Mesenchymal stem cell (in vitro differentiated cells and primary cell): ENCODE measurements around the gene SUGCT.
A peak's percentile ranks its signal among the peaks of the same experiment; 100 is the strongest.

ENCODE experiments used
- DNase-seq: peaks from one replicate; pipeline ENCODE4 v3.0.0-alpha.2; 2013
- H2AFZ ChIP-seq: one replicate; pipeline ENCODE4 v1.6.1; 2013; ENCODE audit warnings: low read depth, mild to moderate bottlenecking, control low read depth, inconsistent platforms, low read length, moderate library complexity
- H2AK5ac ChIP-seq: 2 replicates; pipeline ENCODE4 v1.6.1; 2013; ENCODE audit warnings: low read length, moderate library complexity, mild to moderate bottlenecking, inconsistent platforms; ENCODE audit not compliant: severe bottlenecking
- H2BK120ac ChIP-seq: one replicate; pipeline ENCODE4 v1.6.1; 2013; ENCODE audit warnings: low read depth, mild to moderate bottlenecking, inconsistent platforms, low read length, moderate library complexity
- H2BK12ac ChIP-seq, 2 experiments: one replicate each; pipeline ENCODE4 v1.6.1; 2013; ENCODE audit warnings: inconsistent platforms in 2 of 2, low read length in 2 of 2, mild to moderate bottlenecking in 2 of 2, moderate library complexity in 2 of 2, control low read depth in 1 of 2
- H2BK15ac ChIP-seq: one replicate; pipeline ENCODE4 v1.6.1; 2013; ENCODE audit warnings: mild to moderate bottlenecking, low read depth, inconsistent platforms; ENCODE audit not compliant: poor library complexity, severe bottlenecking
- H2BK5ac ChIP-seq: 2 replicates; pipeline ENCODE4 v1.6.1; 2013; ENCODE audit warnings: low read depth, mild to moderate bottlenecking, low read length, control low read depth, inconsistent platforms; ENCODE audit not compliant: poor library complexity, severe bottlenecking
- H3K14ac ChIP-seq, 2 experiments: one replicate each; pipeline ENCODE4 v1.6.1; 2013; ENCODE audit warnings: inconsistent platforms in 2 of 2, low read length in 2 of 2, control low read depth in 1 of 2, mild to moderate bottlenecking in 1 of 2, moderate library complexity in 1 of 2
- H3K18ac ChIP-seq, 2 experiments: one replicate each; pipeline ENCODE4 v1.6.1; 2013; ENCODE audit warnings: inconsistent platforms in 2 of 2, low read length in 2 of 2, control low read depth in 1 of 2, low read depth in 1 of 2, mild to moderate bottlenecking in 1 of 2
- H3K23ac ChIP-seq, 2 experiments: one replicate each; pipeline ENCODE4 v1.6.1; 2013; ENCODE audit warnings: inconsistent platforms in 2 of 2, low read length in 2 of 2, mild to moderate bottlenecking in 2 of 2, moderate library complexity in 2 of 2, control low read depth in 1 of 2
- H3K27ac ChIP-seq: 2 replicates; pipeline ENCODE4 v1.5.1; 2013; ENCODE audit warnings: mild to moderate bottlenecking, moderate library complexity, low read length, control low read depth, inconsistent platforms; ENCODE audit not compliant: poor library complexity, severe bottlenecking
- H3K27me3 ChIP-seq, 2 experiments: 2 replicates each; pipeline versions ENCODE4 v1.6.1 to v1.7.0; 2013; ENCODE audit warnings: low read length in 2 of 2, mild to moderate bottlenecking in 2 of 2, moderate library complexity in 2 of 2, control low read depth in 1 of 2, inconsistent platforms in 1 of 2; ENCODE audit not compliant: control insufficient read depth in 1 of 2, insufficient read depth in 1 of 2
- H3K36me3 ChIP-seq, 2 experiments: 2 replicates each; pipeline versions ENCODE4 v1.6.1 to v1.7.0; 2013; ENCODE audit warnings: low read length in 2 of 2, control low read depth in 1 of 2, inconsistent platforms in 1 of 2, low read depth in 1 of 2, mild to moderate bottlenecking in 1 of 2; ENCODE audit not compliant: insufficient read depth in 2 of 2, control insufficient read depth in 1 of 2
- H3K4ac ChIP-seq, 2 experiments: one replicate each; pipeline ENCODE4 v1.6.1; 2013; ENCODE audit warnings: inconsistent platforms in 2 of 2, low read length in 2 of 2, mild to moderate bottlenecking in 2 of 2, moderate library complexity in 2 of 2, control low read depth in 1 of 2, low read depth in 1 of 2
- H3K4me1 ChIP-seq: 2 replicates; pipeline ENCODE4 v1.6.1; 2013; ENCODE audit warnings: low read depth, low read length, control low read depth; ENCODE audit not compliant: control insufficient read depth, insufficient read depth
- H3K4me2 ChIP-seq: 2 replicates; pipeline ENCODE4 v1.6.1; 2013; ENCODE audit warnings: low read length, mild to moderate bottlenecking, inconsistent platforms; ENCODE audit not compliant: poor library complexity, severe bottlenecking
- H3K4me3 ChIP-seq, 2 experiments: 2 replicates each; pipeline versions ENCODE4 v1.5.1 to v1.7.0; 2013; ENCODE audit warnings: low read length in 2 of 2, mild to moderate bottlenecking in 2 of 2, control low read depth in 1 of 2, low read depth in 1 of 2; ENCODE audit not compliant: insufficient read depth in 1 of 2
- H3K79me1 ChIP-seq: replicated peaks from 2 replicates; pipeline ENCODE4 v1.6.1; 2013; ENCODE audit warnings: mild to moderate bottlenecking, control low read depth, low read length, inconsistent platforms; ENCODE audit not compliant: poor library complexity, severe bottlenecking
- H3K9ac ChIP-seq: 2 replicates; pipeline ENCODE4 v1.7.0; 2013; ENCODE audit warnings: mild to moderate bottlenecking, low read length, moderate library complexity
- H3K9me3 ChIP-seq: 2 replicates; pipeline ENCODE4 v1.7.0; 2013; ENCODE audit warnings: mild to moderate bottlenecking, low read length; ENCODE audit not compliant: control insufficient read depth
- H4K8ac ChIP-seq: one replicate; pipeline ENCODE4 v1.6.1; 2013; ENCODE audit warnings: inconsistent platforms, mild to moderate bottlenecking, low read length, moderate library complexity
- H4K91ac ChIP-seq: one replicate; pipeline ENCODE4 v1.6.1; 2013; ENCODE audit warnings: mild to moderate bottlenecking, low read length, inconsistent platforms
- WGBS: methylation state at CpG from one replicate; pipeline ENCODE4 v1.1.7; 2013; ENCODE audit warnings: mixed read lengths; 5-methylcytosine and 5-hydroxymethylcytosine counted together

The SUGCT gene

GRCh38 chr7:40177071-40177470 is 42.3 kb downstream of the SUGCT start:
- Histone ChIP-seq H3K18ac (no peak overlapping the region), H3K4me2 (no peak overlapping the region), H3K79me1 (peaks cover 3% of the 10 kb centered on the region), H3K4me3 (no peak overlapping the region), H2BK120ac (no peak overlapping the region), H4K91ac (no peak overlapping the region), H2BK5ac (no peak overlapping the region), H3K9ac (no peak overlapping the region), H4K8ac (no peak overlapping the region), H3K4ac (no peak overlapping the region), H2AK5ac (no peak overlapping the region), H3K4me1 (no peaks in the 10 kb centered on the region), H3K27me3 (no peaks in the 10 kb centered on the region), H3K9me3 (no peaks in the 10 kb centered on the region), H2BK15ac (no peak overlapping the region), H3K36me3 (peaks cover 0 to 3% of the 10 kb centered on the region in 2 experiments), H2AFZ (no peak overlapping the region), H2BK12ac (no peak overlapping the region), H3K23ac (no peak overlapping the region), H3K14ac (no peak overlapping the region), H3K27ac (no peak overlapping the region)
- 56% methylated on average over 1 of the region's 5 CpGs for WGBS
- DNase-seq: no peak

GRCh38 chr7:40182452-40182851 is 47.6 kb downstream of the SUGCT start:
- no peak overlapping the region for H3K23ac ChIP-seq
- no peak overlapping the region for H2AK5ac ChIP-seq
- no peak overlapping the region for H3K4me2 ChIP-seq
- no peak overlapping the region for H3K4ac ChIP-seq
- 100% methylated on average over 3 of the region's 4 CpGs for WGBS
- H3K4me3 ChIP-seq: no peak overlapping the region
- H3K79me1 ChIP-seq: no peaks in the 10 kb centered on the region
- H2AFZ ChIP-seq: no peak overlapping the region
- H3K9me3 ChIP-seq: no peaks in the 10 kb centered on the region
- H2BK12ac ChIP-seq: no peak overlapping the region
- no peak overlapping the region for H2BK5ac ChIP-seq
- peaks cover 0 to 3% of the 10 kb centered on the region in 2 experiments for H3K36me3 ChIP-seq
- no peak overlapping the region for H2BK120ac ChIP-seq
- no peak overlapping the region for H3K9ac ChIP-seq
- no peaks in the 10 kb centered on the region for H3K4me1 ChIP-seq
- H4K91ac ChIP-seq: no peak overlapping the region
- H3K14ac ChIP-seq: no peak overlapping the region
- H3K27ac ChIP-seq: no peak overlapping the region
- no peaks in the 10 kb centered on the region for H3K27me3 ChIP-seq
- H3K18ac ChIP-seq: no peak overlapping the region
- DNase-seq: no peak
- H4K8ac ChIP-seq: no peak overlapping the region
- H2BK15ac ChIP-seq: no peak overlapping the region

- H3K23ac ChIP-seq: no peak overlapping the region
- no peak overlapping the region for H3K4ac ChIP-seq
- H2BK5ac ChIP-seq: no peak overlapping the region
- H3K27ac ChIP-seq: no peak overlapping the region
- H3K9ac ChIP-seq: no peak overlapping the region
- no peaks in the 10 kb centered on the region for H3K9me3 ChIP-seq
- no peak overlapping the region for H2BK15ac ChIP-seq
- no peak overlapping the region for H3K14ac ChIP-seq
- H2BK12ac ChIP-seq: no peak overlapping the region
- no peaks in the 10 kb centered on the region for H3K79me1 ChIP-seq
- no peak overlapping the region for H2AK5ac ChIP-seq
- WGBS: 82% methylated on average over 1 of the region's 1 CpG
- H4K91ac ChIP-seq: no peak overlapping the region
- no peak overlapping the region for H3K4me3 ChIP-seq
- H4K8ac ChIP-seq: no peak overlapping the region
- DNase-seq: no peak
- H3K36me3 ChIP-seq: peaks cover 0 to 3% of the 10 kb centered on the region in 2 experiments
- H2AFZ ChIP-seq: no peak overlapping the region
- no peaks in the 10 kb centered on the region for H3K27me3 ChIP-seq
- H3K4me2 ChIP-seq: no peak overlapping the region
- no peak overlapping the region for H3K18ac ChIP-seq
- no peaks in the 10 kb centered on the region for H3K4me1 ChIP-seq
- no peak overlapping the region for H2BK120ac ChIP-seq
Observed at GRCh38 chr7:40186586-40186985, 51.8 kb downstream of the SUGCT start.

GRCh38 chr7:40192036-40192435 is 57.2 kb downstream of the SUGCT start:
- Histone ChIP-seq H3K9me3 (no peaks in the 10 kb centered on the region), H2BK120ac (no peak overlapping the region), H3K14ac (no peak overlapping the region), H3K9ac (peak overlapping the region; percentile 66), H3K4ac (no peak overlapping the region), H3K23ac (no peak overlapping the region), H3K27me3 (no peaks in the 10 kb centered on the region), H2AFZ (no peak overlapping the region), H3K4me2 (no peak overlapping the region), H3K4me3 (no peak overlapping the region), H3K27ac (no peak overlapping the region), H3K36me3 (peaks cover 0 to 3% of the 10 kb centered on the region in 2 experiments), H4K8ac (no peak overlapping the region), H3K79me1 (no peaks in the 10 kb centered on the region), H3K4me1 (no peaks in the 10 kb centered on the region), H3K18ac (no peak overlapping the region), H2BK12ac (no peak overlapping the region), H4K91ac (no peak overlapping the region), H2BK5ac (no peak overlapping the region), H2BK15ac (no peak overlapping the region), H2AK5ac (no peak overlapping the region)
- WGBS: no CpG with 5 or more reads among the region's 2 CpGs
- peak; percentile 27 for DNase-seq
